Measurements from ENCODE around the gene INSR.

INSR gene

GRCh38 chr19:7288977-7289376 lies 5.2 kb downstream of the INSR start:
- ATAC-seq (ENCODE audit: low read depth) = no peak
- Histone ChIP-seq H3K4me1 (ENCODE audit: insufficient read depth, poor library complexity, severe bottlenecking) (no peaks in the 10 kb centered on the region), H3K36me3 (ENCODE audit: low read depth) (no peaks in the 10 kb centered on the region)

DNA sequence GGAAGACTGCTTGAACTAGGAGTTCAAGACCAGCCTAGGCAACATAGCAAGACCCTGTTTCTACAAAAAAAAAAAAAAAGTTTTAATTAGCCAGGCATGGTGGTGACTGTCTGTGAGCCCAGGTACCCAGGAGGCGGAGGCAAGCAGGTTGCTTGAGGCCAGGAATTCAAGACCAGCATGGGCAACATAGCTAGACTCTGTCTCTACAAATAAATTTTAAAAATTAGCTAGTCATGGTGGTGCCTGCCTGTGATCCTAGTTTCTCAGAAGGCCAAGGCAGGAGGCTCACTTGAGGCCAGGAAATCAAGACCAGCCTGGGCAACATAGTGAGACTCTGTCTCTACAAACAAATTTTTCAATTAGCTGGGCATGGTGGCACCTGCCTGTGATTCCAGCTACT lies 6.1 kb downstream of the INSR start:
- H3K4me1 ChIP-seq (ENCODE audit: insufficient read depth, poor library complexity, severe bottlenecking) = no peaks in the 10 kb centered on the region
- DNase-seq (ENCODE audit: low spot score) (no peak), ATAC-seq (ENCODE audit: low read depth) (no peak)
- no peak overlapping the region for H3K4me3 ChIP-seq (ENCODE audit: severe bottlenecking)
- H3K9me3 ChIP-seq (ENCODE audit: severe bottlenecking) = no peaks in the 10 kb centered on the region
- H3K27ac ChIP-seq (ENCODE audit: poor library complexity, severe bottlenecking) = no peak overlapping the region
- H3K27me3 ChIP-seq (ENCODE audit: insufficient read depth, poor library complexity, severe bottlenecking) = no peaks in the 10 kb centered on the region
- TF ChIP-seq CTCF (IDR thresholded peaks at IDR 0.05; ENCODE audit: poor library complexity, severe bottlenecking) = no peak
- no peaks in the 10 kb centered on the region for H3K36me3 ChIP-seq (ENCODE audit: low read depth)

More at GRCh38 chr19:7288977-7289376, 5.2 kb downstream of the INSR start:
- H3K27ac ChIP-seq (ENCODE audit: poor library complexity, severe bottlenecking) = no peak overlapping the region
- no peak for DNase-seq (ENCODE audit: low spot score)
- no peak for TF ChIP-seq CTCF (IDR thresholded peaks at IDR 0.05; ENCODE audit: poor library complexity, severe bottlenecking)
- no peaks in the 10 kb centered on the region for H3K27me3 ChIP-seq (ENCODE audit: insufficient read depth, poor library complexity, severe bottlenecking)
- H3K9me3 ChIP-seq (ENCODE audit: severe bottlenecking) = no peaks in the 10 kb centered on the region
- H3K4me3 ChIP-seq (ENCODE audit: severe bottlenecking) = no peak overlapping the region

DNA sequence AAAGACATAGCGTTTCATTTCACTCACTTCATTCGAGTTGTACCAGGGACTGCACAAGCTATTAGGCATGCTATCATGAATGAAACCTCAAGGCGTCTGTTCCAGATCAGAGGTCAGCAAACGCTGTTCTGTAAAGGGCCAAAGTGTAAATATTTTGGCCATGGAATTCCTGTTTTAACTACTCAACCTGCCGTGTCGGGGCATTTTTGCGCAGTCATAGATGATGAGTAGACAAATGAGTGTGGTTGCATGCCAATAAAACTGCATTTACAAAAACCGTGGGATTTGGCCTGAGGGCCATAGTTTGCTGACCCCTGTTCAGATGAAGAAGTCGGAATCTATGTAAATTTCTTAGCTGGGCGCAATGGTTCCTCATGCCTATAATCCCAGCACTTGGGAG lies 6.5 kb downstream of the INSR start:
- Histone ChIP-seq H3K4me1 (ENCODE audit: insufficient read depth, poor library complexity, severe bottlenecking) (no peaks in the 10 kb centered on the region), H3K27me3 (ENCODE audit: insufficient read depth, poor library complexity, severe bottlenecking) (no peaks in the 10 kb centered on the region), H3K9me3 (ENCODE audit: severe bottlenecking) (no peaks in the 10 kb centered on the region), H3K4me3 (ENCODE audit: severe bottlenecking) (no peak overlapping the region), H3K36me3 (ENCODE audit: low read depth) (no peaks in the 10 kb centered on the region), H3K27ac (ENCODE audit: poor library complexity, severe bottlenecking) (no peak overlapping the region)
- DNase-seq (ENCODE audit: low spot score) (no peak), ATAC-seq (ENCODE audit: low read depth) (no peak)
- TF ChIP-seq CTCF (IDR thresholded peaks at IDR 0.05; ENCODE audit: poor library complexity, severe bottlenecking) = no peak

- ATAC-seq (ENCODE audit: low read depth) = no peak
- no peaks in the 10 kb centered on the region for H3K36me3 ChIP-seq (ENCODE audit: low read depth)
- H3K27ac ChIP-seq (ENCODE audit: poor library complexity, severe bottlenecking) = no peak overlapping the region
- DNase-seq (ENCODE audit: low spot score) = no peak
- no peaks in the 10 kb centered on the region for H3K27me3 ChIP-seq (ENCODE audit: insufficient read depth, poor library complexity, severe bottlenecking)
- H3K4me3 ChIP-seq (ENCODE audit: severe bottlenecking) = no peak overlapping the region
- no peaks in the 10 kb centered on the region for H3K4me1 ChIP-seq (ENCODE audit: insufficient read depth, poor library complexity, severe bottlenecking)
- H3K9me3 ChIP-seq (ENCODE audit: severe bottlenecking) = no peaks in the 10 kb centered on the region
- no peak for TF ChIP-seq CTCF (IDR thresholded peaks at IDR 0.05; ENCODE audit: poor library complexity, severe bottlenecking)
Measured at GRCh38 chr19:7280940-7281666, 13.1 kb downstream of the INSR start.

- Histone ChIP-seq H3K27me3 (ENCODE audit: insufficient read depth, poor library complexity, severe bottlenecking) (no peaks in the 10 kb centered on the region), H3K9me3 (ENCODE audit: severe bottlenecking) (no peaks in the 10 kb centered on the region), H3K36me3 (ENCODE audit: low read depth) (no peaks in the 10 kb centered on the region), H3K27ac (ENCODE audit: poor library complexity, severe bottlenecking) (no peak overlapping the region), H3K4me1 (ENCODE audit: insufficient read depth, poor library complexity, severe bottlenecking) (no peaks in the 10 kb centered on the region), H3K4me3 (ENCODE audit: severe bottlenecking) (no peak overlapping the region)
- no peak for TF ChIP-seq CTCF (IDR thresholded peaks at IDR 0.05; ENCODE audit: poor library complexity, severe bottlenecking)
- DNase-seq (ENCODE audit: low spot score) (no peak), ATAC-seq (ENCODE audit: low read depth) (no peak)
Measured at GRCh38 chr19:7272856-7273578, 21.2 kb downstream of the INSR start.
